T-cell (primary cell): Measurements from ENCODE around the gene NLGN4X. TPM values are rescaled to one million over a fixed set of nuclear protein-coding genes. Genes with fewer than 3 reads are reported as not detected.

Experiments
- ATAC-seq, 4 experiments: fragments of 200-7000 bp in 3 of 4; fragments of 150-1000 bp in 1 of 4; cut with Tn5 transposase; replicated peaks in 1 of 4; 1 replicate in 3 of 4; 2 replicates in 1 of 4; pipeline ENCODE4 v1.10.0; 2021; ENCODE audit warnings: moderate library complexity in 3 of 4, mild to moderate bottlenecking in 2 of 4, moderate number of reproducible peaks in 1 of 4
- CTCF ChIA-PET, 2 donors: fragments of 300-600 bp; sonication (Branson Sonifier 250); formaldehyde crosslinking; loops; one replicate each; lab custom pipeline; 2022; ENCODE audit warnings: antibody characterized with exemption in 2 of 2; lab: Charles Lee
- POLR2A ChIA-PET, 2 donors: fragments of 300-600 bp; sonication (Branson Sonifier 250); formaldehyde crosslinking; loops; one replicate each; lab custom pipeline; 2022; ENCODE audit warnings: antibody characterized with exemption in 2 of 2; lab: Charles Lee
- DNase-seq, 35 experiments: peaks; one replicate each; pipeline versions ENCODE4 v3.0.0 to v3.0.0-alpha.2; 2013 to 2023
- H3K27ac ChIP-seq: one replicate; pipeline ENCODE4 v1.5.1; 2013; ENCODE audit warnings: low read length
- H3K27me3 ChIP-seq, 2 experiments: replicated peaks in 1 of 2; 1 replicate in 1 of 2; 2 replicates in 1 of 2; pipeline versions ENCODE4 v1.6.1 to v1.7.0; 2013; ENCODE audit warnings: low read length in 1 of 2, mixed read lengths in 1 of 2; ENCODE audit not compliant: control insufficient read depth in 2 of 2, insufficient read depth in 2 of 2; ENCODE audit errors: extremely low read depth in 1 of 2
- H3K36me3 ChIP-seq, 2 donors: 1 replicate in 1 of 2; 2 replicates in 1 of 2; pipeline versions ENCODE4 v1.6.1 to v1.7.0; 2013; ENCODE audit warnings: low read length in 1 of 2; ENCODE audit not compliant: control insufficient read depth in 2 of 2, insufficient read depth in 1 of 2; ENCODE audit errors: extremely low read depth in 1 of 2
- H3K4me1 ChIP-seq, 2 experiments: 1 replicate in 1 of 2; 2 replicates in 1 of 2; pipeline versions ENCODE4 v1.6.1 to v1.7.0; 2013; ENCODE audit warnings: low read length in 2 of 2, mixed read lengths in 1 of 2; ENCODE audit not compliant: insufficient read depth in 2 of 2, control insufficient read depth in 1 of 2; ENCODE audit errors: extremely low read depth in 1 of 2
- H3K4me3 ChIP-seq, 2 donors: 1 replicate in 1 of 2; 2 replicates in 1 of 2; pipeline versions ENCODE4 v1.5.1 to v1.7.0; 2013; ENCODE audit warnings: mild to moderate bottlenecking in 2 of 2, low read length in 1 of 2, moderate library complexity in 1 of 2; ENCODE audit not compliant: control insufficient read depth in 1 of 2; ENCODE audit errors: extremely low read depth in 1 of 2
- H3K9me3 ChIP-seq: 2 replicates; pipeline ENCODE4 v1.7.0; 2013
- H3K27ac Mint-ChIP-seq, 2 donors: one replicate each; pipeline ENCODE4 v1.8.0; 2020 to 2021; ENCODE audit warnings: mild to moderate bottlenecking in 2 of 2, mixed read lengths in 2 of 2
- H3K27me3 Mint-ChIP-seq, 2 donors: one replicate each; pipeline ENCODE4 v1.8.0; 2021 to 2022; ENCODE audit warnings: mixed read lengths in 2 of 2
- H3K36me3 Mint-ChIP-seq: one replicate; pipeline ENCODE4 v1.8.0; 2021; ENCODE audit warnings: mixed read lengths
- H3K4me1 Mint-ChIP-seq, 3 donors: one replicate each; pipeline ENCODE4 v1.8.0; 2020 to 2022; ENCODE audit warnings: mixed read lengths in 3 of 3, mild to moderate bottlenecking in 1 of 3
- H3K4me3 Mint-ChIP-seq, 3 donors: one replicate each; pipeline ENCODE4 v1.8.0; 2020 to 2022; ENCODE audit warnings: mild to moderate bottlenecking in 3 of 3, mixed read lengths in 3 of 3, moderate library complexity in 3 of 3
- H3K9me3 Mint-ChIP-seq, 3 donors: one replicate each; pipeline ENCODE4 v1.8.0; 2020 to 2022; ENCODE audit warnings: mixed read lengths in 3 of 3
- WGBS: methylation state at CpG from one replicate; pipeline ENCODE4 v1.1.5; 2013; ENCODE audit warnings: missing lambda C conversion rate; ENCODE audit not compliant: insufficient coverage; 5-methylcytosine and 5-hydroxymethylcytosine counted together
- total RNA-seq, 35 experiments: library from RNA in 6 of 35; stranded (reverse) in 6 of 35; fragments of 120-200 nt in 1 of 35; gene quantifications; one replicate each; pipeline versions ENCODE4 v1.2.1 to v1.2.4 and lab custom pipeline; 2013 to 2026

NLGN4X gene
- total RNA-seq (under 1 TPM in 3 of 5 donors, not detected in 2; 0.12 to 0.25 (median 0.13) TPM), total RNA-seq (lab: John Stamatoyannopoulos, UW) (0 to 0.32 (median 0) reads per million in 29 experiments)
- 0.06 TPM for total RNA-seq (2013)

DNA sequence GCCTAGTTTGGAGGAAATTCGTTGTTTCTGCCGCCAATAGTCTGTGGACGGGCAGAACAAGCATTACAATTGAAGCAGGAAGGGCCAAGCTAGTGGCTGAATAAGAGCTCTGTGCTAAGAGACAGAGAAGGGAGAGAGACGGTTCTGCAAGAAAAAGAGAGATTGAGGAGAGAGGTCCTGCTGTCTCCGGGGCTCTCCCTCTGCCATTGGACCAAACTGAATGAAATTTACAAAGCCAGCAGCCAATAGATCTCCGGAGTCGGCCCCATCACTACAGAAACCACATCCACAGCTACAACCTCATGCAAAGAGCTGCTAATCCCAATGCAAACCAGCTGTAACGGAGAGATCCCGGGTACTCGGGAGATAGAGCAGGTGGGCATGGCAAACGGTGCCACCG lies at the start of gene NLGN4X:
NLGN4X (minus strand) TSS at position 148 of the 400 bp plus-strand sequence. CDS start 77,401 bp downstream, outside the sequence.
- H3K27me3 Mint-ChIP-seq: peaks cover 25 to 34% of the 10 kb centered on the region in 2 donors
- CTCF ChIA-PET: no interaction called here
- H3K27ac Mint-ChIP-seq: no peak within 1 kb of the TSS

DNA sequence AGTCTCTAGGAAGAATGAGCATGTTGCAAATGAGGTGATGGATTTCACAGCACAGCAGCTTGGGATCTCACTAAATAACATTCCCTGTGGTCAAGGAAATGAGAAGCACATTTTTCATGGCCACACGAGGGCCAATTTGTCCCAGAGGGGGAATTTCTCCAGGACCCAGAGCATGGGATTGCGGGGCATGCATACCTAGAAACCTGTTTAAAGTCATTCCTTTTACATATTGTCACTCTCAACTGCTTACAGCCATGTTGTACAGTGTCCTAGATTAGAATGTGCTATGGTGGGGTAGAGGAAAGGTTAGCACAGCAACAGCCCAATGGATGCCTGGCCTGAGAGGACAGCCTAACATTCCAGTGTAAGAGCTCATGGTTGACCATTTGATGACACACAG lies 37.4 kb upstream of the NLGN4X start:
- no peak overlapping the region for H3K4me3 Mint-ChIP-seq
- DNase-seq (no peak), ATAC-seq (no peak)
- H3K27ac ChIP-seq: no peak overlapping the region
- H3K4me1 ChIP-seq: no peaks in the 10 kb centered on the region
- no peak overlapping the region for H3K4me3 ChIP-seq
- H3K27me3 ChIP-seq: no peaks in the 10 kb centered on the region
- no CpG with 5 or more reads among the region's 2 CpGs for WGBS
- no peaks in the 10 kb centered on the region for H3K9me3 ChIP-seq
- no peaks in the 10 kb centered on the region for H3K4me1 Mint-ChIP-seq
- peaks cover 0 to 2% (median 0%) of the 10 kb centered on the region in 3 donors for H3K9me3 Mint-ChIP-seq
- no peaks in the 10 kb centered on the region for H3K36me3 Mint-ChIP-seq
- no peaks in the 10 kb centered on the region for H3K36me3 ChIP-seq
- no peaks in the 10 kb centered on the region for H3K27me3 Mint-ChIP-seq
- ChIA-PET CTCF (no interaction called here), POLR2A (no interaction called here)
- no peak overlapping the region for H3K27ac Mint-ChIP-seq

More for the DNA sequence above, at the start of gene NLGN4X:
- 13% methylated on average over 4 of the region's 12 CpGs for WGBS
- H3K27me3 ChIP-seq: peaks cover 0 to 13% of the 10 kb centered on the region in 2 experiments
- H3K4me3 Mint-ChIP-seq: peak within 1 kb of the TSS in 1 of 3 donors; percentile 48
- no peak for ATAC-seq
- H3K4me3 ChIP-seq: peak within 1 kb of the TSS in 1 of 2 donors; percentile 67
- H3K9me3 ChIP-seq: no peaks in the 10 kb centered on the region
- H3K36me3 ChIP-seq: no peaks in the 10 kb centered on the region
- peaks cover 0 to 3% of the 10 kb centered on the region in 2 experiments for H3K4me1 ChIP-seq
- POLR2A ChIA-PET: no interaction called here
- H3K9me3 Mint-ChIP-seq: peaks cover 0 to 5% (median 3%) of the 10 kb centered on the region in 3 donors
- H3K36me3 Mint-ChIP-seq: no peaks in the 10 kb centered on the region
- no peak for DNase-seq
- H3K4me1 Mint-ChIP-seq: peaks cover 2 to 6% (median 4%) of the 10 kb centered on the region in 3 donors
- no peak within 1 kb of the TSS for H3K27ac ChIP-seq

DNA sequence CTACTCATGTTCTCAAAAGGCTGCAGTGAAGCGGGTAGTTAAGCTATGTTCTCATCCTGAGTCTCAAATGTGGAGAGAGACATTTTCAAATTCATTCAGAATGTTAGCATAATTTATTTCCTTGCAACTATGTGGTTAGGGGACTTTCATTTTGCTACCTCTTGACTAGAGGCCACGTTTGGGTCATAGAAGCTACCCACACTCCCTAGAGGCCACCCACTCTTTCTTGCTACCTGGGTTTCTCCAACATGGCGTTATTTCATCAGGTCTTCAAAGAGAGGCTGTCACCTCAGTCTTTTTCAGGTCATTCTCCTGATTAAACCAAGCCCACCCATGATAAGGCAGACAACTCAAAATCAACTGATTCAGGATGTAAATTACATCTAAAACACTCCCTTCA lies 34.3 kb upstream of the NLGN4X start:
- no peaks in the 10 kb centered on the region for H3K27me3 Mint-ChIP-seq
- CTCF ChIA-PET: no interaction called here
- no peaks in the 10 kb centered on the region for H3K4me1 ChIP-seq
- DNase-seq: no peak
- H3K9me3 Mint-ChIP-seq: no peaks in the 10 kb centered on the region
- H3K27me3 ChIP-seq: no peaks in the 10 kb centered on the region
- H3K27ac ChIP-seq: no peak overlapping the region
- no peak overlapping the region for H3K4me3 ChIP-seq
- no peak for ATAC-seq
- H3K4me1 Mint-ChIP-seq: no peaks in the 10 kb centered on the region
- POLR2A ChIA-PET: no interaction called here
- no peaks in the 10 kb centered on the region for H3K36me3 ChIP-seq
- H3K36me3 Mint-ChIP-seq: no peaks in the 10 kb centered on the region
- no peak overlapping the region for H3K27ac Mint-ChIP-seq
- WGBS: 0% methylated on average over 1 of the region's 3 CpGs
- no peak overlapping the region for H3K4me3 Mint-ChIP-seq
- no peaks in the 10 kb centered on the region for H3K9me3 ChIP-seq

DNA sequence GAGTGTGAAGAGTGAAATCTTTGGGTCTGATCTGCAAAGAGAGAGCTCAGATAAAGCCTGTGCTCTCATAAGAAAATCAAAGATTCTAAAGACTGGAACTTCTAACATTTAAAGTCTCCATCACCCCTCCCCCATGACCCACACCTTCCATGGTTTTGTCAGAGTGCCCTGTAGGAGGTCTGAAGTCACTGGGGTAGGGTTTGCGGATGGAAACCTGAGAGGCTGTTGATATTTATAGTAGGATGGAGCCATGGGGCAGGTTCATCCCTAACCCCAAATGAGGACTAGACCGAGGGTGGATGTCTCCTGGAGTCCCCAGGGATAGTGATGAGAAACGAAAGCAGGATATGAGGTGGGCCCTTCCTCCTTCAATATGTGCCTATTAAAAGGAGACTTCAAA lies 28.4 kb upstream of the NLGN4X start:
- no peak for DNase-seq
- POLR2A ChIA-PET: interaction anchor here in 1 of 2 donors (0.6 kb wide), 1 partner anchor 1620 kb away, joined by 4 read pairs; no protein-coding TSS in a partner anchor

DNA sequence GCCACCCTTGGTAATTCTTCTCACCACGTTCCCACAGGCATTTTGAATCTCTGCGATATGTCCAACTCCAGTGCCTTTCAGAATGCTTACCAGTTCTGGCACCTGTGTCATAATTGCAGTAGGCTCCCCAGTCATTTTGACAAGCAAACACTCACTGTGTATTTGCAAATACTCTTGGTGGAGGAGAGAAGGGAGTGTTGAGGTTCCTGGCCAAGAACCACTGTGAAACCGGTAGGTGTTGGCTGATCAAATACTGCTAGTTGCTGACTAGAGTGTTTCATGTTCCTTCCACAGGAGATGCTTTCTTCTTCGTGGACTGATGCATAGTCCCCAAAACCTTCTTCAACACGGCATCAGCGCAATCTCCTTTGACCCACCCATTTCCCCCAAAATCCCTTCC lies 16.0 kb upstream of the NLGN4X start:
- DNase-seq (no peak), ATAC-seq (no peak)
- ChIA-PET CTCF (no interaction called here), POLR2A (no interaction called here)
- Histone ChIP-seq H3K4me1 (no peaks in the 10 kb centered on the region), H3K9me3 (no peaks in the 10 kb centered on the region), H3K27ac (no peak overlapping the region), H3K4me3 (no peak overlapping the region), H3K27me3 (no peaks in the 10 kb centered on the region), H3K36me3 (no peaks in the 10 kb centered on the region)
- Mint-ChIP-seq H3K27ac (no peak overlapping the region), H3K9me3 (peaks cover 0 to 9% (median 4%) of the 10 kb centered on the region in 3 donors), H3K4me3 (no peak overlapping the region), H3K36me3 (no peaks in the 10 kb centered on the region), H3K27me3 (no peaks in the 10 kb centered on the region), H3K4me1 (no peaks in the 10 kb centered on the region)
- WGBS: no CpG with 5 or more reads among the region's 6 CpGs

More for the DNA sequence above, 28.4 kb upstream of the NLGN4X start:
- Histone ChIP-seq H3K36me3 (no peaks in the 10 kb centered on the region), H3K4me3 (no peak overlapping the region), H3K27me3 (no peaks in the 10 kb centered on the region), H3K4me1 (no peaks in the 10 kb centered on the region), H3K9me3 (no peaks in the 10 kb centered on the region), H3K27ac (no peak overlapping the region)
- ATAC-seq: no peak
- WGBS: no CpG with 5 or more reads among the region's 3 CpGs
- no peak overlapping the region for H3K4me3 Mint-ChIP-seq
- no peaks in the 10 kb centered on the region for H3K4me1 Mint-ChIP-seq
- CTCF ChIA-PET: no interaction called here
- peaks cover 0 to 5% of the 10 kb centered on the region in 2 donors for H3K27me3 Mint-ChIP-seq
- no peaks in the 10 kb centered on the region for H3K9me3 Mint-ChIP-seq
- no peaks in the 10 kb centered on the region for H3K36me3 Mint-ChIP-seq
- no peak overlapping the region for H3K27ac Mint-ChIP-seq

DNA sequence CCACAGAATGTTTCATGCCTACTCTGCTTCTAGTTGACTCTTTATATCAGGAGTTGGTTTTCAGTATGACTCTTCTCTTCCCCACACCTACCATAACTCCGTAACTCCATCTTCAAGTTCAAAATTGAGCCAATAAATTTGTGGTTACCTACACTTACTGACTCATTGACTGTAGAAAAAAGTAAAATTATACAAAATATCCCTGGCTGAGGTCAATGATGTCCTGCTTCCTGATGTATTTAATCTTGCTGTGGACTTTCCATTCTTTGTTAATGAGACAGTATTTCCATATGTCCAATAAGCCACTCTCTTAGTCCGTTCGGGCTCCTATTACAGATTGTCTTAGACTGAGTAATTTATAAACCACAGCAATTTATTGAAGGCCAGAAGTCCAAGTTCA lies 9.9 kb upstream of the NLGN4X start:
- peaks cover under 1 to 7% (median 5%) of the 10 kb centered on the region in 3 donors for H3K9me3 Mint-ChIP-seq
- no peak for DNase-seq
- no peak for ATAC-seq
- no peaks in the 10 kb centered on the region for H3K4me1 ChIP-seq
- no peak overlapping the region for H3K27ac Mint-ChIP-seq
- no peaks in the 10 kb centered on the region for H3K36me3 Mint-ChIP-seq
- H3K9me3 ChIP-seq: no peaks in the 10 kb centered on the region
- H3K4me3 ChIP-seq: no peak overlapping the region
- H3K27me3 Mint-ChIP-seq: peaks cover 0 to 6% of the 10 kb centered on the region in 2 donors
- no peaks in the 10 kb centered on the region for H3K36me3 ChIP-seq
- no CpG with 5 or more reads among the region's 3 CpGs for WGBS
- H3K27ac ChIP-seq: no peak overlapping the region
- ChIA-PET CTCF (no interaction called here), POLR2A (no interaction called here)
- no peaks in the 10 kb centered on the region for H3K27me3 ChIP-seq
- H3K4me3 Mint-ChIP-seq: no peak overlapping the region
- no peaks in the 10 kb centered on the region for H3K4me1 Mint-ChIP-seq
